ENCODE data around the gene GINS2.

GINS2 gene

DNA sequence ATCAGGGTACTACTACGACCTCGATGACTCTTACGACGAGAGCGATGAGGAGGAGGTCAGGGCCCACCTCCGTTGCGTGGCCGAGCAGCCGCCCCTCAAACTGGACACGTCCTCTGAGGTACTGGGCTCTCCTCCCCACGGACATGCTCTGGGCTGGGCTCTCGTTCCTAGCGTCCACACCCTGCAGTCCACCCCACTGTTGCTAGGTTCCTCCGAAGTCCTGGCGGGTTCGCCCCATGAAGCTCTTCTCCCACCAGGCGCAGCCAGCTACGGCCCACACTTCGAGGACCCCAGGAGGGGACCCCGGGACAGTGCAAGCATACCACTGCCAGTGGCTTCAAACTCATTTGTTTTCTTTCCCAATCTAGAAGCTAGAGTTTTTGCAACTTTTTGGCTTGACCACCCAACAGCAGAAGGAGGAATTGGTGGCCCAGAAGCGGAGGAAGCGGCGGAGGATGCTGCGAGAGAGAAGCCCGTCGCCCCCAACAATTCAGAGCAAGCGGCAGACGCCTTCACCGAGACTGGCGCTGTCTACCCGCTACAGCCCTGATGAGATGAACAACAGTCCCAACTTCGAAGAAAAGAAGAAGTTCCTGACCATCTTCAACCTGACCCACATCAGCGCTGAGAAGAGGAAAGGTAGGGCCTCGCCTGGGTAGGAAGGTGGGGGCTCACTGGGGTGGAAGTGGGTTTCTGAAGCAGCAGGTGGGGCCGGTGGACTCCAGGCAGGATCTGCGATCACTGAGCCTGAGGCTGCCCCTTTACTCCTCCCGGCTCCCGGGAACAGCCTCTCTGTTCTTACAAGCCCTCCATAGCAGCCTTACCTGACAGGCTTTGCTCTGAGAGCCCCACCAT is 25.6 kb downstream of the GINS2 start:
- TF ChIP-seq GATA2 (IDR thresholded peaks at IDR 0.05; ENCODE audit: low read depth, low read length), result no peak
- no peak for TF ChIP-seq GATA3 (IDR thresholded peaks at IDR 0.05; ENCODE audit: low read depth, low read length)

DNA sequence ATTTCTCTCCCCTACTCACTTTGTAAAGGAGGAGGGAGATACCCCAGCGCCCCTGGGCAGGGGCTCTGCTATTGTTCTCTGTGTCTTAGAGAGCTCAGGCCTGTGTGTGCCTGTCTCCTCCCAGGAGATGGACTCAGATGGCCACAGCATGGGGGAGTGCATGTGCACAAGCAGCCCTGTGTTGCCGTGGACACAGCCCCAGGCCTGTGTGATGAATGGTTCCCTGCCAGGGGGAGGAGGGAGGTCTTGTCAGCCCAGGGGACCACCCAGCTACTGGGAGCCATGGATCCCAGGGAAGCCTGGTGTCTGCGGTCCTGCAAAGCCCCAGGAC is 26.3 kb downstream of the GINS2 start:
- TF ChIP-seq GATA3 (IDR thresholded peaks at IDR 0.05; ENCODE audit: low read depth, low read length), result no peak
- TF ChIP-seq GATA2 (IDR thresholded peaks at IDR 0.05; ENCODE audit: low read depth, low read length), result no peak

DNA sequence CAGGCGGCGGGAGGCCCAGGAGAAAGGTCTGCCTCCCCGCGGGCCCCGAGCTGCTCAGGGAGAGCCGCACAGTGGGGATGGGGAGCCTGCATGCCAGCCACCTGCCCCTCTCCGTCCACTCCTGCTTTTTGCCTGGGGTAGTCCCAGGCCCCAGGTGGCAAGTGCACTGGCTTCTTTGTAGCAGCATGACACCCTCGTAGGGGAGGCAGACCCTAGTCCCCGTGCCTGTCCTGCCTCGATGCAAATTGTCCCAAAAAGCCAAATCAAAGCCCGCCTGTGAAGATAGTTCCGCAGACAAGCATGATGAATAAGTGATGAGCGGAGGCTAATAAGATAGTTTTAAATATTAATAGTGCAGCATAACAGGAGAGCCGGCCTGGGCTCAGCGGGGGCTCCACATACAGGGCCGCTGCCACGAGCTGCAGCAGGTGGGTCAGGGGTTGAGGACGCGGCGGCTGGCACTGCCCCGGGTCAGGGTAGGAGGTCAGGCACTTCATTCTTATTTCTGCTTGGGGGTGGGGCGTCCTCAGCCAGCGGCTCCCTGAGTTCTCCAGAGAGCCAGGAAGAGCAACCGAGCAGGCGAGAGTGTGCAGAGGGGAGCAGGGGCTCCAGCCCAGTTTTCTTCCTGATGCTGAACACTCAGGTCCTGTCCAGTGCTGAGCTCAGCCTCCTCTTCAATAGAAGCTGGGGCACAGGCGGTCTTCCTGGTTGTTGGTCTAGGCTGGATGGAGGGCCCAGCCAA is 26.8 kb downstream of the GINS2 start:
- TF ChIP-seq GATA3 (IDR thresholded peaks at IDR 0.05; ENCODE audit: low read depth, low read length) (no peak), GATA2 (IDR thresholded peaks at IDR 0.05; ENCODE audit: low read depth, low read length) (no peak)

DNA sequence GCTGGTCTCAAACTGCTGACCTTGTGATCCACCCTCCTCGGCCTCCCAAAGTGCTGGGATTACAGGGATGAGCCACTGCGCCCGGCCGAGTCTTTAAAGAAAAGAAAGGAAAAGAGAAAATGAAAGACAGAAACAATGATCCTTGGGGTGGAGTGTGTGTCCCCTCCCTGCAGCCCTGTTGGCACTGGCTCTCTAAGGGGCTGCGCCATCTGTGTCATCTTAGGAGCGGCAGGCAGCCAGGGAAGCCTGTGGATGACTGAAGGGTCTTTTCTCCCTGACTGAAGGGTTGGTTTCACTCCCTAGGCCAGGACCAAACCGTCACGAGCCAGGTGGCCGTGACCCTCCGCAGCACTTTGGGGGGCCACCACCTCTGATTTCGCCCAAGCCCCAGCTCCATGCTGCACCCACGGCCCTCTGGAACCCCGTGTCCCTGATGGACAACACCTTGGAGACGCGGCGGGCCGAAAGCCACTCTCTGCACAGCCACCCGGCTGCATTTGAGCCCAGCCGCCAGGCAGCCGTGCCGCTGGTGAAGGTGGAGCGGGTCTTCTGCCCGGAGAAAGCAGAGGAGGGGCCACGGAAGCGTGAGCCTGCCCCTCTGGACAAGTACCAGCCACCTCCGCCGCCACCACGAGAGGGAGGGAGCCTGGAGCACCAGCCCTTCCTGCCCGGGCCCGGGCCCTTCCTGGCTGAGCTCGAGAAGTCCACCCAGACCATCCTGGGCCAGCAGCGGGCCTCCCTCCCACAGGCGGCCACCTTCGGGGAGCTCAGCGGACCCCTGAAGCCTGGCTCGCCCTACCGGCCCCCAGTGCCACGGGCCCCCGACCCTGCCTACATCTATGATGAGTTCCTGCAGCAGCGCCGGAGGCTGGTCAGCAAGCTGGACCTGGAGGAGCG is 27.7 kb downstream of the GINS2 start:
- TF ChIP-seq GATA2 (IDR thresholded peaks at IDR 0.05; ENCODE audit: low read depth, low read length) (no peak), GATA3 (IDR thresholded peaks at IDR 0.05; ENCODE audit: low read depth, low read length) (no peak)

DNA sequence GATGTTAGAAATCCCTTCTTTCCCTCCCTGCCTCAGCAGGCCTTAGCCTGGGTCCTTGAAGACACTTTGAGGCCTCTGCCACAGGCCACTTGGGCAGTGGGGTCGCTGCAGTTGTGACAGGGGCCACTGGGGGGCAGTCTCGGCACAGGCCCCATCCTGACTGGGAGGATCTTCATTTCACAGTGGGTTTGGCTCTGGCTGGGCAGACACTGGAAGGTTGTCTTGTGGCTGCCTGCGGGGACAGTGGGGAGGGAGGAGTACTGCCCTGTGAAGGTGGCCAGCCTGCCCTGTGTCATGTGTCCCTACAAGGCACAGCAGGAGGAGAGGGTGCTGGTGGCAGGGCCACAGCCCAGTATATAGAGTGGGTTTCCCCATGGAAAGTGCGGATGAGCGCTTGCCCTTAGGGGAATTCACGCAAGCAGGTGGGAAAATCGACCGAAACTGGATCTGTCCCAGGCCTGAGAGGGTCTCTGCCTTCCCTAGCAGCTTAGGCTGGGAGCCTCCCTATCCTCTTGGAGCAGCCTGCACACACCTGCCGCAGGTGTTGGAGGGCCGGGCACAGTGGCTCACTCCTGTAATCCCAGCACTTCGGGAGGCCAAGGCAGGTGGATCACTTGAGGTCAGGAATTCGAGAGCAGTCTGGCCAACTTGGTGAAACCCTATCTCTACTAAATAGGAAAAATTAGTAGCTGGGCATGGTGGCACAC is 28.8 kb downstream of the GINS2 start:
- TF ChIP-seq GATA3 (IDR thresholded peaks at IDR 0.05; ENCODE audit: low read depth, low read length) (no peak), GATA2 (IDR thresholded peaks at IDR 0.05; ENCODE audit: low read depth, low read length) (no peak)

DNA sequence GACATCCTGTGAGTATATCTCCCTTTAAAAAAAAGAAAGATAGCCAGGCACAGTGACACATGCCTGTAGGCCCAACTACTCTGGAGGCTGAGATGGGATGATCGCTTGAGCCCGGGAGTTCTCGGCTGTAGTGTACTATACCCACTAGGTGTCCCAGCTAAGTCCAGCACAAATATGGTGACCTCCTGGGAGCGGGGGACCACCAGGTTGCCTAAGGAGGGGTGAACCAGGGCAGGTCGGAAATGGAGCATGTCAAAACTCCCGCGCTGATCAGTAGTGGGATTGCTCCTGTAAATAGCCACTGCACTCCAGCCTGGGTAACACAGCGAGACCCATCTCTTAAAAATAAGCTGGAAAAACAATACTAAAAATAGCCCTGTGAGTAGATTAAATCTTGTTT is 29.4 kb downstream of the GINS2 start:
- no peak for TF ChIP-seq GATA2 (IDR thresholded peaks at IDR 0.05; ENCODE audit: low read depth, low read length)
- TF ChIP-seq GATA3 (IDR thresholded peaks at IDR 0.05; ENCODE audit: low read depth, low read length), result no peak

DNA sequence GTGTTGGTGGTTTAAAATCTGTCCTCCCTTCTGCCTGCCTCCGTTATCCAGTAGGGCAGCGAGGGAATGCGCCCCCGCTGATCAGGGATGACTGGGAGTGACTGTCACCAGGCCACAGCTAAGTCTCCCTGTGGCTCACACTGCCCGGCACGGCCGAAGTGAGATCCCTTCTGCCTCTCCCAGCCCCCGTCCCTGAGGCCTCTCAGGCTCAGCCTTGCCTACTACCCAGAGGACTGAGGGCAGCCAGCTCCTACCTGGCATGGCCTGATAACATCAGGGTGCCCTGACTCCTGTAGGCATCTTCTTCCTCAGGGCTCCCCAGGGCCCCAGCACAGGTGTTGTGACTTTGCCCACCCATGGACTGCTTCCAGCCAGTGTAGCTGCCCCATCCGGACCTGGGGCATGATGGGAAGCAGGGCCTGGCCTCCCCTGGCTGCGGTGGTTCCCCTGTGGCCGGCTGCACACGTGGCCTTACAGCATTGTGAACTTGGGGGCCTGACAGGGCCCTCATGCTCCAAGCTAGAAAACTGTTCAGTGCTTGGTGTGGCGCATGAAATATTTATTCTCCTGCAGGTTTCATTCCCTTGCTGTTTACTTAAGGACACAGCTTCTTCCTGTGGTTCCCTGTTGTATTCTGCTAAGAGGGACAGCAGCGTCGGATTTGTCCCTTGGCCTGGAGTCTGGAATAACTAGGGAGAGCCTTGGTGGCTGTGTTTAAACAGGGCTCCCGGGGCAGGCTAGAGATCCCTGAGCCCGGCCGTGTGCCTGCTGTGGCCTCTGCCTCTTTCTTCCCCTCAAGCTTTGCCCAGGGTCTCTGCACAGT is 30.0 kb downstream of the GINS2 start:
- TF ChIP-seq GATA2 (IDR thresholded peaks at IDR 0.05; ENCODE audit: low read depth, low read length) (no peak), GATA3 (IDR thresholded peaks at IDR 0.05; ENCODE audit: low read depth, low read length) (no peak)

DNA sequence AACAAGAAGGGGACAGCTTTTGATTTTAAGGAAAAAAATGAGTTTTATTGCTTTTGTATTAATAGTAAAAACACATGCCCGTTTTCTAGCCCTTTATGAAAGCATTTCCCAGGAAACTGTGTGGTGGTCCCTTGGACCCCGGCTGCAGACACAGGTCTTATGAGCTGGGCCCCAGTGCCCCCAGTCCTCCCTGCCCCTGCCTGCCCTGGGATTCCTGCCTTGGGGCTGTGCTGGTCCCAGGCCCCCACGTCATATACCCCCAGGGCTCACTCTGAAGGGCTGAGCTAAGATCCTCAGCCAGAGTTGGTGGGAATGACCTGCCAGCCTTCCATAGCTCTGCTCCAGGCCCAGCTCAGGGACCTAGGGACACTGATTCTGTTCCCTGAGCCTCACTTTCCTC is 30.8 kb downstream of the GINS2 start:
- TF ChIP-seq GATA3 (IDR thresholded peaks at IDR 0.05; ENCODE audit: low read depth, low read length), result no peak
- no peak for TF ChIP-seq GATA2 (IDR thresholded peaks at IDR 0.05; ENCODE audit: low read depth, low read length)

DNA sequence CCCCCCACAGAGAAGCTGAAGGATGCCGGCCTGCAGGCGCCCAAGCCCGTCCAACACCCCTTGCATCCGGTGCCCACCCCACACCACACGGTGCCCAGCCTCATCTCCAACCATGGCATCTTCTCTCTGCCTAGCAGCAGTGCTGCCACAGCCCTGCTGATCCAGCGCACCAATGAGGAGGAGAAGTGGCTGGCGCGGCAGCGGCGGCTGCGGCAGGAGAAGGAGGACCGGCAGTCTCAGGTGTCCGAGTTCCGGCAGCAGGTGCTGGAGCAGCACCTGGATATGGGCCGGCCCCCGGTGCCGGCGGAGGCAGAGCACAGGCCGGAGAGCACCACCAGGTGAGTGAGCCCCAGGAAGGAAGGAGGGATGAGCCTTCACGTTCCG is 31.5 kb downstream of the GINS2 start:
- TF ChIP-seq GATA3 (IDR thresholded peaks at IDR 0.05; ENCODE audit: low read depth, low read length), result no peak
- TF ChIP-seq GATA2 (IDR thresholded peaks at IDR 0.05; ENCODE audit: low read depth, low read length), result no peak

DNA sequence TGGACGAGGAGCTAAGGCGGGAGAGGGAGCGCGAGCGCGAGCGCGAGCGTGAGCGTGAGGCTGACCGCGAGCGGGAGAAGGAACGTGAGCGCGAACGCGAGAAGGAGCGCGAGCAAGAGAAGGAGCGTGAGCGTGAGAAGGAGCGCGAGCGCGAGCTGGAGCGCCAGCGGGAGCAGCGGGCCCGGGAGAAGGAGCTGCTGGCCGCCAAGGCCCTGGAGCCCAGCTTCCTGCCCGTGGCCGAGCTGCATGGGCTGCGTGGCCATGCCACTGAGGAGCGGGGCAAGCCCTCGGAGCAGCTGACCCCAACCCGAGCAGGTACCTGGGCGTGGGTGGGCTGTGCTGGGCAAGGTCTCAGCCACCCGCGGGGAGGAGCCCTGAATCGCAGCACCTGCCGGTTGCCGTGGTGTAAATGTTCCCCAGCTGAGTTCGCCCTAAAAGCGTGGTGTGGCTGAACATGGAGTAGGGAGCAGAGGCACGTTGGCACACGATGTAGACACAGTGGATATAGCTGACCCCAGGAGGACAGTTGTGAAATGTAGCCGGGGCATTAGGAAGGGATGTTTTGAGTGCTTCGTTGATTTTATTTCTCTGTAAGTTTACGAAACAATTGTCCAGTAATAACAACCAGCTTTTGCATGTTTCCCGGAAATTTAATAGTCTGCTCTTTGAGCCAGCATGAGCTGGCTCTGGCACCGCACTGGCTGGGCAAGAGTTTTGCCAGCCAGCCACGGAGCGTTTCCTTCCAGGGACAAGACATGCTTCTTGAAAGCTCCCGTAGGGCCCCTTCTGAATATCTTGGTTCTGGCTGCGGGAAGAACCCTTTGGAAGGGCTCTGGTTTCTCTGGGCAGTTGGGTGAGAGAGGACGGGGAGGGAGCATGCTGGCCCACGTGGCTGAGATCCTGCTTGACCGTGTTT is 32.1 kb downstream of the GINS2 start:
- TF ChIP-seq GATA2 (IDR thresholded peaks at IDR 0.05; ENCODE audit: low read depth, low read length) (no peak), GATA3 (IDR thresholded peaks at IDR 0.05; ENCODE audit: low read depth, low read length) (no peak)

DNA sequence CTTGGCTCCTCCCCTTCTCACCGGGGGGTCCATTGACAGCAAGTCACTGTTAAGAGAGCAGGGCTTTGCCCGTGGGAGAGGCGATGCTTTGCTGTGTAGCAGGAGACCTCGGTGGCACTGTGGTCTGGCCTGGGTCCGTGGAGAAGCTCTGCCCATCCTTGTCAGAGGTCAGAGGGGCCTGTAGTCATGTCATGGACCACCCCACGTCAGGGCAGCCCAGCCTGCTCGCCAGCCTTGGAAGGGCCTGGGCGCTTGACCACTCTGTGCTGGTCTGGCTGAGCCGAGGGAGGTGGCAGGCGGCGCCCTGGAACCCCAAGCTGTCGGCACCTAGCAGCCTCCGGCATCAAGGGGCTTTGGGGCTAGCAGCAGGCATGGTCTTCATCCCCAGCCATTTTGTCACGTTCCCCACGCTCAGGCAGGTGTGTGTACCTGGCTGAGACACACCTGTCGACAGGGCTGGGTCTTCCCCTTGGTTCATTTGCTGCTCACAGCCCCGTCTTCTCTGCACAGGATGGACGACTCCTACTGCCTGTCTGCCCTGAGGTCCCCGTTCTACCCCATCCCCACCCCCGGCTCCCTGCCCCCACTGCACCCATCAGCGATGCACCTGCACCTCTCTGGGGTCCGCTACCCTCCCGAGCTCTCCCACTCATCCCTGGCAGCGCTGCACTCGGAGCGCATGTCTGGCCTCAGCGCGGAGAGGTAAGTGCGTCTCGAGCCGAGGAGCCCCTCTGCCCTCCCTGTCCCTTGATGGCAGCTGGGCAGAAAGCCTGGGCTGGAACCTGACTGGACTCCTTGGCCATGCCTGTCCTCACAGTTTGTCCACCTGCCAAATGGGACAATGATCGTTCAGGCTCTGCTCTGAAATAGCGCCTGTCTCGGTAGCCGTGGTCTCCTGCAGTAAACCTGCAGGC is 33.3 kb downstream of the GINS2 start:
- no peak for TF ChIP-seq GATA2 (IDR thresholded peaks at IDR 0.05; ENCODE audit: low read depth, low read length)
- TF ChIP-seq GATA3 (IDR thresholded peaks at IDR 0.05; ENCODE audit: low read depth, low read length), result no peak
